GM19193 (cell line): ENCODE measurements around the gene AGT.

Experiments
- POLR2A ChIP-seq: IDR thresholded peaks from 4 replicates; pipeline ENCODE4 v1.6.1; 2011; ENCODE audit not compliant: insufficient read depth, insufficient read length; ENCODE audit errors: extremely low read depth

Gene AGT

GRCh38 chr1:230703679-230704385 lies 10.1 kb downstream of the AGT start:
- no peak for TF ChIP-seq POLR2A

- TF ChIP-seq POLR2A, result no peak
Observed at GRCh38 chr1:230702934-230703678, 10.8 kb downstream of the AGT start.

- TF ChIP-seq POLR2A, result no peak
Observed at GRCh38 chr1:230701895-230702768, 11.8 kb downstream of the AGT start.

GRCh38 chr1:230701434-230701833 lies 12.5 kb downstream of the AGT start:
- no peak for TF ChIP-seq POLR2A

GRCh38 chr1:230700132-230700531 lies 13.8 kb downstream of the AGT start:
- TF ChIP-seq POLR2A, result no peak

- TF ChIP-seq POLR2A, result no peak
Observed at GRCh38 chr1:230699716-230700115, 14.2 kb downstream of the AGT start.

GRCh38 chr1:230698130-230698529 lies 15.8 kb downstream of the AGT start:
- no peak for TF ChIP-seq POLR2A

GRCh38 chr1:230696722-230697437 lies 17.0 kb downstream of the AGT start:
- TF ChIP-seq POLR2A, result no peak

- TF ChIP-seq POLR2A, result no peak
Observed at GRCh38 chr1:230696218-230696617, 17.7 kb downstream of the AGT start.

- TF ChIP-seq POLR2A, result no peak
Observed at GRCh38 chr1:230694991-230695390, 18.9 kb downstream of the AGT start.

- no peak for TF ChIP-seq POLR2A
Observed at GRCh38 chr1:230694464-230694863, 19.5 kb downstream of the AGT start.

GRCh38 chr1:230693777-230694176 lies 20.1 kb downstream of the AGT start:
- TF ChIP-seq POLR2A, result no peak

- TF ChIP-seq POLR2A, result no peak
Observed at GRCh38 chr1:230693221-230693620, 20.7 kb downstream of the AGT start.

GRCh38 chr1:230691615-230692014 lies 22.3 kb downstream of the AGT start:
- TF ChIP-seq POLR2A, result no peak

- no peak for TF ChIP-seq POLR2A
Observed at GRCh38 chr1:230690101-230690500, 23.8 kb downstream of the AGT start.
